GM23248 (cell line): ENCODE data around the gene RALGDS. TPM values are rescaled to one million over a fixed set of nuclear protein-coding genes. Genes with fewer than 3 reads are reported as not detected.
A peak's percentile ranks its signal among the peaks of the same experiment; 100 is the strongest.

Source experiments
- DNase-seq: peaks from one replicate; pipeline ENCODE4 v3.0.0-alpha.2; 2015
- H2AFZ ChIP-seq: fragments of 200-600 bp; sonication (generic); 2 replicates; pipeline ENCODE4 v1.6.1; 2016; ENCODE audit warnings: antibody characterized with exemption
- H3F3A ChIP-seq: fragments of 200-600 bp; sonication (generic); 2 replicates; pipeline ENCODE4 v1.6.1; 2016; ENCODE audit warnings: mild to moderate bottlenecking, antibody characterized with exemption, mixed run types; ENCODE audit not compliant: insufficient read depth
- H3K27ac ChIP-seq: fragments of 200-600 bp; sonication (generic); 2 replicates; pipeline ENCODE4 v1.5.1; 2016; ENCODE audit warnings: mild to moderate bottlenecking
- H3K27me3 ChIP-seq: fragments of 200-600 bp; sonication (generic); replicated peaks from 2 replicates; pipeline ENCODE4 v1.6.1; 2016; ENCODE audit warnings: mild to moderate bottlenecking; ENCODE audit not compliant: insufficient read depth
- H3K36me3 ChIP-seq: fragments of 200-600 bp; sonication (generic); 2 replicates; pipeline ENCODE4 v1.6.1; 2016; ENCODE audit warnings: low read depth, mild to moderate bottlenecking
- H3K4me1 ChIP-seq: fragments of 200-600 bp; sonication (generic); 2 replicates; pipeline ENCODE4 v1.6.1; 2016; ENCODE audit warnings: mild to moderate bottlenecking; ENCODE audit not compliant: insufficient read depth
- H3K4me2 ChIP-seq: fragments of 200-600 bp; sonication (generic); one replicate; pipeline ENCODE4 v1.6.1; 2016; ENCODE audit warnings: mild to moderate bottlenecking; ENCODE audit not compliant: unreplicated experiment
- H3K4me3 ChIP-seq: fragments of 200-600 bp; sonication (generic); 2 replicates; pipeline ENCODE4 v1.5.1; 2016; ENCODE audit warnings: mild to moderate bottlenecking
- H3K79me2 ChIP-seq: fragments of 200-600 bp; sonication (generic); 2 replicates; pipeline ENCODE4 v1.6.1; 2016; ENCODE audit warnings: mild to moderate bottlenecking; ENCODE audit not compliant: insufficient read depth
- H3K9ac ChIP-seq: fragments of 200-600 bp; sonication (generic); 2 replicates; pipeline ENCODE4 v1.6.1; 2016; ENCODE audit warnings: mild to moderate bottlenecking
- H3K9me2 ChIP-seq: fragments of 200-600 bp; sonication (generic); 2 replicates; pipeline ENCODE4 v1.6.1; 2016; ENCODE audit warnings: mixed run types, mild to moderate bottlenecking, moderate library complexity; ENCODE audit not compliant: insufficient read depth
- H3K9me3 ChIP-seq: fragments of 200-600 bp; sonication (generic); one replicate; pipeline ENCODE4 v1.6.1; 2017; ENCODE audit warnings: low read depth
- H4K20me1 ChIP-seq: fragments of 200-600 bp; sonication (generic); 2 replicates; pipeline ENCODE4 v1.6.0; 2016; ENCODE audit not compliant: insufficient read depth
- EZH2 ChIP-seq: fragments of 200-600 bp; sonication (generic); IDR thresholded peaks from 2 replicates; pipeline ENCODE4 v1.6.1; 2018; ENCODE audit warnings: antibody characterized with exemption, mild to moderate bottlenecking; ENCODE audit not compliant: insufficient read depth, poor library complexity, severe bottlenecking
- EZH2phosphoT487 ChIP-seq: fragments of 200-600 bp; sonication (generic); IDR thresholded peaks from 2 replicates; pipeline ENCODE4 v1.6.1; 2018; ENCODE audit warnings: antibody characterized with exemption, moderate library complexity, mild to moderate bottlenecking, low read depth; ENCODE audit not compliant: insufficient read depth
- WGBS, 2 experiments: methylation state at CpG; one replicate each; pipeline ENCODE4 v1.1.6; 2015 to 2017; ENCODE audit warnings: low lambda C conversion rate in 2 of 2, low coverage in 1 of 2; ENCODE audit errors: missing lambda C conversion rate in 2 of 2; 5-methylcytosine and 5-hydroxymethylcytosine counted together
- in situ Hi-C: fragments of 300-500 bp; cut with MboI; formaldehyde crosslinking; loops from 2 replicates; pipeline ENCODE4 v1.15.0; 2020
- polyA plus RNA-seq: library from polyadenylated mRNA; unstranded; fragments of >200 nt; fragmentation: Nextera tagmentation; extraction: Ambion mirVana; gene quantifications from 2 replicates; pipeline ENCODE4 v1.2.1, GENCODE V29; 2016
- total RNA-seq: library from RNA; depleted of rRNA; stranded (reverse); fragments of >200 nt; shearing (Covaris generic); gene quantifications from 2 replicates; pipeline ENCODE4 v1.2.3, GENCODE V29; 2014

Gene RALGDS
- total and polyA plus RNA-seq, 2 experiments from 2014 or later = 8.9 to 21.7 TPM

DNA sequence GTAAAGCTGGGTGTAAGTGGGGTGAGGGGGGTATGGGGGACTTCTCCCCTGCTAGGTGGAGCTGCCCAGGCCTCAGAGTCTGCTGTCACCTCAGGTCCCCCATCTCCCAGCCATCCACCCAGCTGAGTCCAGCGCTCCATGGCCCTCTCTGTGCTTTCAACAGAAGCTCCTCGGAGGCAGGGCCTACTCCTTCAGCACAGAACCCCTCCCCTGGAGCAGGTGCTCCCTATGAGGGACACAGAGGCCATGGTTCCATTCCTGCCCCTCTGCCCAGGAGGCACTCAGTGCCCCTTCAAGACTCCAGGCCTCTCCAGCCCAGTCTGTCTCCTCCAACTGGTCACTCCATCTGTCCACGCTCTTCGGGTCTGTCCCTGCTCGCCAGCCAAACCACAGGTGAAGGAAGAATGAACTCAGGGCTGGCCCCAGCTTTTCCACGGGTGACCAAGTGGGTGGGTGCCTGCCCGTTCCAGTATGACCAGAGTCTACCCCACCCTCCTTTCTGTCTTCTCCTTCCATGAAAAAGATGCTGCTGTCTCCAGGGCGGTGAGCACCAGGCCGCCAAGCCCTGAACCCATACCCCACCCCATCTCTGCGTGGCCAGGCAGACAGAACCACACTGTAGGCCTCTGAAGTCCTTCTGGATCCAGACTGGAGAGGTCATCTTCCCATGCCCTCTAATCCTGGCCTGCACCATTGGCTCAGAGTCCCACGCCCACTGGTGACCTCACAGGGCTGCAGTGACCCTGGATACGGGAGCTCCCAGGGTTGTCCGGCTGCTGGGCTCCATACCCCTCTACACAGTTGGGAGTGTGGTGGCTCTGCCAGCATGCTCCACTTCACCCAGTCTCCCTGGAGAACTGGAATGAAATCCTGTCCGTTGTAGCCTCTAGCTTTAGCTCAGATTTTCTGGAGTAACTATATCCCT, 30.8 kb upstream of the RALGDS start:
- no peak overlapping the region for H3K4me2 ChIP-seq
- no peaks in the 10 kb centered on the region for H3K9me3 ChIP-seq
- H3K4me1 ChIP-seq = no peaks in the 10 kb centered on the region
- no peak overlapping the region for H3K9ac ChIP-seq
- no peaks in the 10 kb centered on the region for H3K36me3 ChIP-seq
- TF ChIP-seq EZH2phosphoT487 (no peak), EZH2 (no peak)
- 0 out of 2 replicates have a peak, but pooled peaks cover 6% of the 10 kb centered on the region for H3F3A ChIP-seq
- H3K27me3 ChIP-seq = no peaks in the 10 kb centered on the region
- DNase-seq = no peak
- H4K20me1 ChIP-seq = no peaks in the 10 kb centered on the region
- in situ Hi-C loops = no loop called here
- WGBS, 2 experiments = 82 to 83% methylated on average over 13 to 14 of the region's 14 CpGs
- no peak overlapping the region for H3K27ac ChIP-seq
- no peak overlapping the region for H2AFZ ChIP-seq
- peaks cover 5% of the 10 kb centered on the region; the same call in 1 of the 2 replicates for H3K79me2 ChIP-seq
- no peak overlapping the region for H3K4me3 ChIP-seq
- no peaks in the 10 kb centered on the region for H3K9me2 ChIP-seq

DNA sequence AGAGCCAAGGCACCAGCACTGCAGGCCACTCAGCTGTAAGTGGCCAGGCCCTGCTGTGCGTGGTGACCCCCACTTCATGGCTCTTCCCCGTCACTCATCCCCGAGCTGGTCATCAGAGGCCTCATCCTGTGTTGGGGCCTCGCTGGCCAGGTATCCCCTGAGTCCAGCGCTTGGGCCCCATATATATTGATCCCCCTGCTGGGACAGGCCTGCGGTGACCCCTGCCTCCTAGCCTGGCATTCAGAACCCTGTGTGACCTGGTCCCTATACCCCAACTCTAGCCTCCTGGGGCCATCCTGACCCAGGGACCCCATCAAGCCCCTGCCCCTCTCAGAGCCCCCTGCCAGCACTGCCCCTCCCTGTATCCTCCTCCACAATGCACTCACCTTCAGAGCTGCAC, 30.0 kb upstream of the RALGDS start:
- no peak overlapping the region for H3K4me2 ChIP-seq
- in situ Hi-C loops = no loop called here
- 92 to 96% methylated on average over 6 of the region's 6 CpGs for WGBS, 2 experiments

DNA sequence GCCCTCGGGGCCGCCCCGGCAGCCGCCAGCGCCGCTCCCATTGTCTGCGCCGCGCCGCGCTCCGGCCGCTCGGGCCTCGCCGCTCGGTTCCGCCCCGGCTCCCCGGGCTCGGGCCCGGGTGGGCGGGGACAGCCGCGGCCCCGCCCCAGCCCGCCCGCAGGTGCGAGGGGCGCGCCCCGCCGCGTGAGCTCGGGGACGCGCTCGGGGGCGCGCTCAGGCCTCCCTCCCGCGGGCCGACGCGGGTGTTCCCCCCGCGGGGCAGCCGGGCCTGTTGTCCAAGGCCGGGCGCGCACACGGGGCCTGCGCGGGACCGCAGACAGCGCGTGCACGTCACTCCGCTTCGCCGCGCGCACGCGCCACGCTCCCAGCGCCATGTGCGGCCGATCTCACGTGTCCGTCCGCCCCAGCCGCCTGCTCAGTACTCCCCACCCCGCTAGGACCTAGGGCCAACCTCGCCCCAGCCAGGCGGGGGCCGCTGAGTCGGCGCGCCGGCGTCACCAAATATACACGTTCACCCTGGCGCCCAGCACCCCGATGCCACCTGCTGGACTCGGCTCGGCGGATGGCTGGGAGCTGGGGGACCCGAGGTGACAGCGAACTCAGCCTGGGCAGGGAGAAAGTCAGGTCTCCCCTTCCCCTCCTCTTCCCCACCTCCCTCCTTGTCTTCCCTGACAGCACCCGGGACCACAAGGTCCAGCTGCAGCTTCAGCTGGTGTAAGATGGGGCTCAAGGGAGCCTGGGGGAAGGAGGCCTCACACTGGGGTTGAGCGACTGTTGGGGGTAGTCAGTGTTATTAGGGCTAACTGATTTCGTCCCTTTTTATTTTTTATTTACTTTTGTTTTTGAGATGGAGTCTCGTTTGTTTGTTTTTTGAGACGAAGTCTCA, 28.3 kb upstream of the RALGDS start:
- Histone ChIP-seq H3K9ac (peak overlapping the region; percentile 80), H3K27me3 (no peaks in the 10 kb centered on the region), H2AFZ (peak overlapping the region; percentile 82), H4K20me1 (no peaks in the 10 kb centered on the region), H3K9me2 (no peaks in the 10 kb centered on the region), H3K4me1 (peaks cover 5% of the 10 kb centered on the region), H3K27ac (peak overlapping the region; percentile 66), H3K36me3 (no peaks in the 10 kb centered on the region), H3F3A (0 out of 2 replicates have a peak, but pooled peaks cover 6% of the 10 kb centered on the region), H3K79me2 (peaks cover 24% of the 10 kb centered on the region), H3K4me2 (peak overlapping the region; percentile 74), H3K9me3 (no peaks in the 10 kb centered on the region), H3K4me3 (peak overlapping the region; percentile 80)
- peak; percentile 96 for DNase-seq
- 2 to 3% methylated on average over 52 to 55 of the region's 95 CpGs for WGBS, 2 experiments
- in situ Hi-C loops = loop anchor here (5.0 to 10.0 kb wide), 2 partner anchors 42 to 105 kb away; no protein-coding TSS in a partner anchor
- TF ChIP-seq EZH2 = no peak
- no peak for TF ChIP-seq EZH2phosphoT487

More for the DNA sequence above, 30.0 kb upstream of the RALGDS start:
- Histone ChIP-seq H2AFZ (no peak overlapping the region), H3K79me2 (peaks cover 10% of the 10 kb centered on the region), H3K27me3 (no peaks in the 10 kb centered on the region), H3K4me1 (no peaks in the 10 kb centered on the region), H3K27ac (no peak overlapping the region), H3K9ac (no peak overlapping the region), H3K9me2 (no peaks in the 10 kb centered on the region), H3F3A (0 out of 2 replicates have a peak, but pooled peaks cover 6% of the 10 kb centered on the region), H3K4me3 (no peak overlapping the region), H3K9me3 (no peaks in the 10 kb centered on the region), H3K36me3 (no peaks in the 10 kb centered on the region), H4K20me1 (no peaks in the 10 kb centered on the region)
- no peak for TF ChIP-seq EZH2phosphoT487
- TF ChIP-seq EZH2 = no peak
- no peak for DNase-seq
